ENCODE results near the gene INPP4B. TPM values are rescaled to one million over a fixed set of nuclear protein-coding genes. Genes with fewer than 3 reads are reported as not detected.

The INPP4B gene
- total RNA-seq, 1 donor from 2014 or later, result 10.9 TPM

DNA sequence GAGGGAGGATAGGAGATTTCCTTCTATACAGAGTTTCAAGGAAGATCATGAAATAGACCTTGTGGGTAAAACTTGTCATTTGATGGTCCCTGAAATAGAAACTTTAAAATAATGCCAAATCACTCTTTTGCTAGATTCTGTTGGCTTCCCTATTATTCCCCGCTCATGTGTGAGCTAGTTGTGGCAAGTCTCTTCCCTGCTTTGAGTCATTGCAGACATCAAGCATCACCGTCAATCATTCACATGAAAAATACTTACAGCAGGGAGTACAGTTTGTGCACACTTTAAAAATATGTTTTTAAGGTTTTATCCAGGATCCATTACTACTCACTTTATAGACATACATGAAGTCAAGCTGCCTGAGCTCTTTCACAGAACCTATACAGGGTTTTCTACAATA lies 35.2 kb upstream of the INPP4B start:
- no peak for TF ChIP-seq CTCF (IDR thresholded peaks at IDR 0.05; ENCODE audit: insufficient read depth, low read length, poor library complexity, severe bottlenecking)
- no peaks in the 10 kb centered on the region for H3K27me3 ChIP-seq (ENCODE audit: control insufficient read depth, insufficient read depth, low read length)
- H3K4me3 ChIP-seq (ENCODE audit: low read depth, low read length), result no peak overlapping the region
- no peak for DNase-seq (ENCODE audit: low read depth)
- H3K36me3 ChIP-seq (ENCODE audit: control insufficient read depth, insufficient read depth, low read length), result no peaks in the 10 kb centered on the region

GRCh38 chr4:142875117-142875516 lies 29.0 kb upstream of the INPP4B start:
- no peak for DNase-seq (ENCODE audit: low read depth)
- Histone ChIP-seq H3K27me3 (ENCODE audit: control insufficient read depth, insufficient read depth, low read length) (no peaks in the 10 kb centered on the region), H3K36me3 (ENCODE audit: control insufficient read depth, insufficient read depth, low read length) (no peaks in the 10 kb centered on the region), H3K4me3 (ENCODE audit: low read depth, low read length) (no peak overlapping the region)
- no peak for TF ChIP-seq CTCF (IDR thresholded peaks at IDR 0.05; ENCODE audit: insufficient read depth, low read length, poor library complexity, severe bottlenecking)

GRCh38 chr4:142874684-142875083 lies 28.6 kb upstream of the INPP4B start:
- no peak for DNase-seq (ENCODE audit: low read depth)
- H3K36me3 ChIP-seq (ENCODE audit: control insufficient read depth, insufficient read depth, low read length), result no peaks in the 10 kb centered on the region
- no peak for TF ChIP-seq CTCF (IDR thresholded peaks at IDR 0.05; ENCODE audit: insufficient read depth, low read length, poor library complexity, severe bottlenecking)
- no peaks in the 10 kb centered on the region for H3K27me3 ChIP-seq (ENCODE audit: control insufficient read depth, insufficient read depth, low read length)
- no peak overlapping the region for H3K4me3 ChIP-seq (ENCODE audit: low read depth, low read length)

DNA sequence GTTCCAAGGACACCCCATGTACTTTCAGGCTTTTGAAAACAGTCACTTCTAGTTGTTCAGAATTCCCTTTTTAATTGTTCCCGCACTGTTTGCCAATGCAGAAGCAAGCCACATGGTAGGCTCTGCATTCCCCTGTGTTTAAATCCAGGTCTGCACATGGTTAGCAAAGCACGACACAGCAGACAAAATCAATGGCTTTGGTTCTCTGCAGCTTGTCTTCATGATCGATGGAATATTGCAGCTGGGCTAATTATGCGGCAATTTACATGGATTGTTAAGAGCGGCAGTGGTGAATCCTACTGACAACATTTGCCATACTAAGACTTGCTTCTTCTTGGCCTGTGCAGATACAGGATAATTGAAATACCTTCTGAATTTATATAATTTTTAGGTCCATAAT lies 20.6 kb upstream of the INPP4B start:
- DNase-seq (ENCODE audit: low read depth), result no peak
- Histone ChIP-seq H3K27me3 (ENCODE audit: control insufficient read depth, insufficient read depth, low read length) (no peaks in the 10 kb centered on the region), H3K36me3 (ENCODE audit: control insufficient read depth, insufficient read depth, low read length) (no peaks in the 10 kb centered on the region), H3K4me3 (ENCODE audit: low read depth, low read length) (no peak overlapping the region)
- TF ChIP-seq CTCF (IDR thresholded peaks at IDR 0.05; ENCODE audit: insufficient read depth, low read length, poor library complexity, severe bottlenecking), result no peak

DNA sequence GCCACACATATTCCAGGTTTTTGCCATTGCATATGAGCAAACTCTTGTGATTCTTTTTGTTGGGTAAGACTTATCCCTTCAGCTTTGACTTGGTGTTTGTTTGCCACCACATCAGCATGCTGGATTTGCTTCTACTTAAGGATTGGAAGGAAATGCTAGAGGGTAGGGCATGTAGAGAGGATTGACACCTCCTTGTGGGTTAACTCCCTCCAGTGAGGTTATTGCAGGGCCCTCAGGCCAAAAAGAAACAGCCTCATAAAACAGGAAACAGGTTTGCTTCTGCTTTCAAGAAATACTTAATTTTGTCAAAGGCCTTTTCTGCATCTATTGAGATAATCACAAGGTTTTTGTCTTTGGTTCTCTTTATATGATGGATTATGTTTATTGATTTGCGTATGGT lies 15.2 kb upstream of the INPP4B start:
- TF ChIP-seq CTCF (IDR thresholded peaks at IDR 0.05; ENCODE audit: insufficient read depth, low read length, poor library complexity, severe bottlenecking), result no peak
- Histone ChIP-seq H3K27me3 (ENCODE audit: control insufficient read depth, insufficient read depth, low read length) (no peaks in the 10 kb centered on the region), H3K36me3 (ENCODE audit: control insufficient read depth, insufficient read depth, low read length) (no peaks in the 10 kb centered on the region), H3K4me3 (ENCODE audit: low read depth, low read length) (no peak overlapping the region)
- DNase-seq (ENCODE audit: low read depth), result no peak

GRCh38 chr4:142858965-142859364 lies 12.9 kb upstream of the INPP4B start:
- Histone ChIP-seq H3K27me3 (ENCODE audit: control insufficient read depth, insufficient read depth, low read length) (no peaks in the 10 kb centered on the region), H3K4me3 (ENCODE audit: low read depth, low read length) (no peak overlapping the region), H3K36me3 (ENCODE audit: control insufficient read depth, insufficient read depth, low read length) (no peaks in the 10 kb centered on the region)
- DNase-seq (ENCODE audit: low read depth), result no peak
- TF ChIP-seq CTCF (IDR thresholded peaks at IDR 0.05; ENCODE audit: insufficient read depth, low read length, poor library complexity, severe bottlenecking), result no peak
